Measurements from ENCODE around the gene LCP2.

- no peak for TF ChIP-seq POLR2A (IDR thresholded peaks at IDR 0.05; ENCODE audit: low read length)
- no peak for TF ChIP-seq GATA1 (IDR thresholded peaks at IDR 0.05; ENCODE audit: low read depth, low read length)
Observed at GRCh38 chr5:170305016-170305645, 7.6 kb upstream of the LCP2 start.
